Measurements from ENCODE around the gene NMRAL1.

NMRAL1 gene

GRCh38 chr16:4505356-4506147 is 31.1 kb upstream of the NMRAL1 start:
- no peak for TF ChIP-seq CTCF (IDR thresholded peaks at IDR 0.05; ENCODE audit: control insufficient read depth, extremely low read depth, insufficient read depth)
- no peak overlapping the region for H3K4me3 ChIP-seq (ENCODE audit: low read depth, low read length)
- no peak for DNase-seq (ENCODE audit: low read depth)

- DNase-seq (ENCODE audit: low read depth): no peak
- no peak overlapping the region for H3K4me3 ChIP-seq (ENCODE audit: low read depth, low read length)
- TF ChIP-seq CTCF (IDR thresholded peaks at IDR 0.05; ENCODE audit: control insufficient read depth, extremely low read depth, insufficient read depth): no peak
These were observed 26.6 kb upstream of the NMRAL1 start for GRCh38 chr16:4501071-4501478.

GRCh38 chr16:4500272-4500671 is 25.8 kb upstream of the NMRAL1 start:
- DNase-seq (ENCODE audit: low read depth): no peak
- TF ChIP-seq CTCF (IDR thresholded peaks at IDR 0.05; ENCODE audit: control insufficient read depth, extremely low read depth, insufficient read depth): no peak
- H3K4me3 ChIP-seq (ENCODE audit: low read depth, low read length): no peak overlapping the region

- no peak for TF ChIP-seq CTCF (IDR thresholded peaks at IDR 0.05; ENCODE audit: control insufficient read depth, extremely low read depth, insufficient read depth)
- H3K4me3 ChIP-seq (ENCODE audit: low read depth, low read length): no peak overlapping the region
- no peak for DNase-seq (ENCODE audit: low read depth)
These were observed 24.8 kb upstream of the NMRAL1 start for GRCh38 chr16:4499196-4499555.

- H3K4me3 ChIP-seq (ENCODE audit: low read depth, low read length): no peak overlapping the region
- DNase-seq (ENCODE audit: low read depth): no peak
- TF ChIP-seq CTCF (IDR thresholded peaks at IDR 0.05; ENCODE audit: control insufficient read depth, extremely low read depth, insufficient read depth): no peak
These were observed 24.2 kb upstream of the NMRAL1 start for GRCh38 chr16:4498546-4499195.

GRCh38 chr16:4496305-4496704 is 21.9 kb upstream of the NMRAL1 start:
- TF ChIP-seq CTCF (IDR thresholded peaks at IDR 0.05; ENCODE audit: control insufficient read depth, extremely low read depth, insufficient read depth): no peak
- no peak overlapping the region for H3K4me3 ChIP-seq (ENCODE audit: low read depth, low read length)
- DNase-seq (ENCODE audit: low read depth): no peak
